Smooth muscle cell (in vitro differentiated cells): ENCODE measurements around the gene DIABLO. TPM values are rescaled to one million over a fixed set of nuclear protein-coding genes. Genes with fewer than 3 reads are reported as not detected.

ENCODE experiments used
- DNase-seq: peaks from one replicate; lab custom pipeline; 2025; ENCODE audit not compliant: unreplicated experiment; lab: John Stamatoyannopoulos, UW
- H2AFZ ChIP-seq: fragments of 200-600 bp; sonication (generic); 2 replicates; pipeline ENCODE4 v1.6.0; 2016; ENCODE audit warnings: antibody characterized with exemption, low read depth, mild to moderate bottlenecking
- H3F3A ChIP-seq: fragments of 200-600 bp; sonication (generic); 2 replicates; pipeline ENCODE4 v1.6.0; 2017; ENCODE audit warnings: antibody characterized with exemption, low read depth
- H3K27ac ChIP-seq: fragments of 200-600 bp; sonication (generic); 2 replicates; pipeline ENCODE4 v1.5.1; 2016; ENCODE audit warnings: low read depth, mild to moderate bottlenecking
- H3K27me3 ChIP-seq: fragments of 200-600 bp; sonication (generic); 2 replicates; pipeline ENCODE4 v1.6.1; 2016; ENCODE audit warnings: low read depth, mild to moderate bottlenecking
- H3K36me3 ChIP-seq: fragments of 200-600 bp; sonication (generic); 2 replicates; pipeline ENCODE4 v1.5.1; 2016; ENCODE audit warnings: low read depth
- H3K4me1 ChIP-seq: fragments of 200-600 bp; sonication (generic); 2 replicates; pipeline ENCODE4 v1.5.1; 2016; ENCODE audit warnings: low read depth
- H3K4me2 ChIP-seq: fragments of 200-600 bp; sonication (generic); 2 replicates; pipeline ENCODE4 v1.6.0; 2016; ENCODE audit warnings: mild to moderate bottlenecking
- H3K4me3 ChIP-seq: fragments of 200-600 bp; sonication (generic); 2 replicates; pipeline ENCODE4 v1.5.1; 2016; ENCODE audit warnings: mild to moderate bottlenecking
- H3K79me2 ChIP-seq: fragments of 200-600 bp; sonication (generic); 2 replicates; pipeline ENCODE4 v1.6.0; 2016; ENCODE audit warnings: low read depth, mild to moderate bottlenecking
- H3K9ac ChIP-seq: fragments of 200-600 bp; sonication (generic); 2 replicates; pipeline ENCODE4 v1.6.0; 2016; ENCODE audit warnings: low read depth
- H3K9me3 ChIP-seq: fragments of 200-600 bp; sonication (generic); replicated peaks from 2 replicates; pipeline ENCODE4 v1.5.1; 2016; ENCODE audit warnings: low read depth
- H4K20me1 ChIP-seq: fragments of 200-600 bp; sonication (generic); 2 replicates; pipeline ENCODE4 v1.6.0; 2016; ENCODE audit warnings: low read depth
- WGBS: methylation state at CpG from one replicate; pipeline ENCODE4 v1.1.7; 2016; ENCODE audit warnings: low lambda C conversion rate; 5-methylcytosine and 5-hydroxymethylcytosine counted together
- polyA plus RNA-seq: library from polyadenylated mRNA; unstranded; fragments of >200 nt; fragmentation: Nextera tagmentation; extraction: Ambion mirVana; gene quantifications from 2 replicates; pipeline ENCODE4 v1.2.1, GENCODE V29; 2016
- total RNA-seq: library from RNA; depleted of rRNA; stranded (reverse); fragments of >200 nt; gene quantifications from 2 replicates; pipeline ENCODE4 v1.2.3, GENCODE V29; 2014
- TF ChIP-seq, protein P1 (sequence below): fragments of 200-600 bp; sonication (generic); IDR thresholded peaks from 2 replicates; pipeline ENCODE4 v1.5.1; 2017; ENCODE audit warnings: borderline replicate concordance, mild to moderate bottlenecking, antibody characterized with exemption; ENCODE audit not compliant: insufficient read depth, poor library complexity, severe bottlenecking

DIABLO gene
- total and polyA plus RNA-seq, 2 experiments from 2014 or later: 68.8 to 76.2 TPM

DNA sequence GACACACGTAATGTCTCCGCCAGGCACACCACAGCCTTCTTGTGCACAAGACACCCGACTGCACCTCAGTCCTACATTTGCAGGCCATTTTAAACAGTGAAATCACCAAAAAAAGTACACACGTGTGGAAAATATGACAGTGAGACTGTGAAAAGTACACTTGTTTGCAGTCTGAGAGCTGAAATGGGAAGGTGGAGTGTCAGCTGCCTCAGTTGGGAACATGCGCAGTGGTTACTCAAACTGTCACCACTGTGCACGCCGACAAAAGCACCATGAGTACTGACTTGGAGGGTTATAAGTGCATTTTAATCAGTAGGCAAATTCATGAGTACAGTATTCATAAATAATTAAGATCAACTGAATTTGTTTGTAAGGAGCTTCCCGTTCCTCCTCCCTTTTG lies 24.7 kb upstream of the DIABLO start:
- Histone ChIP-seq H3K9ac (no peak overlapping the region), H3K4me2 (no peak overlapping the region), H3K79me2 (no peaks in the 10 kb centered on the region), H3F3A (no peaks in the 10 kb centered on the region), H3K27me3 (no peaks in the 10 kb centered on the region), H3K4me1 (no peaks in the 10 kb centered on the region), H3K36me3 (no peaks in the 10 kb centered on the region), H2AFZ (no peak overlapping the region), H3K27ac (no peak overlapping the region), H4K20me1 (peaks cover 4% of the 10 kb centered on the region), H3K4me3 (no peak overlapping the region), H3K9me3 (no peaks in the 10 kb centered on the region)
- 98% methylated on average over 8 of the region's 8 CpGs for WGBS
- no peak for DNase-seq
- TF ChIP-seq, protein P1, sequence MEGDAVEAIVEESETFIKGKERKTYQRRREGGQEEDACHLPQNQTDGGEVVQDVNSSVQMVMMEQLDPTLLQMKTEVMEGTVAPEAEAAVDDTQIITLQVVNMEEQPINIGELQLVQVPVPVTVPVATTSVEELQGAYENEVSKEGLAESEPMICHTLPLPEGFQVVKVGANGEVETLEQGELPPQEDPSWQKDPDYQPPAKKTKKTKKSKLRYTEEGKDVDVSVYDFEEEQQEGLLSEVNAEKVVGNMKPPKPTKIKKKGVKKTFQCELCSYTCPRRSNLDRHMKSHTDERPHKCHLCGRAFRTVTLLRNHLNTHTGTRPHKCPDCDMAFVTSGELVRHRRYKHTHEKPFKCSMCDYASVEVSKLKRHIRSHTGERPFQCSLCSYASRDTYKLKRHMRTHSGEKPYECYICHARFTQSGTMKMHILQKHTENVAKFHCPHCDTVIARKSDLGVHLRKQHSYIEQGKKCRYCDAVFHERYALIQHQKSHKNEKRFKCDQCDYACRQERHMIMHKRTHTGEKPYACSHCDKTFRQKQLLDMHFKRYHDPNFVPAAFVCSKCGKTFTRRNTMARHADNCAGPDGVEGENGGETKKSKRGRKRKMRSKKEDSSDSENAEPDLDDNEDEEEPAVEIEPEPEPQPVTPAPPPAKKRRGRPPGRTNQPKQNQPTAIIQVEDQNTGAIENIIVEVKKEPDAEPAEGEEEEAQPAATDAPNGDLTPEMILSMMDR: no peak

DNA sequence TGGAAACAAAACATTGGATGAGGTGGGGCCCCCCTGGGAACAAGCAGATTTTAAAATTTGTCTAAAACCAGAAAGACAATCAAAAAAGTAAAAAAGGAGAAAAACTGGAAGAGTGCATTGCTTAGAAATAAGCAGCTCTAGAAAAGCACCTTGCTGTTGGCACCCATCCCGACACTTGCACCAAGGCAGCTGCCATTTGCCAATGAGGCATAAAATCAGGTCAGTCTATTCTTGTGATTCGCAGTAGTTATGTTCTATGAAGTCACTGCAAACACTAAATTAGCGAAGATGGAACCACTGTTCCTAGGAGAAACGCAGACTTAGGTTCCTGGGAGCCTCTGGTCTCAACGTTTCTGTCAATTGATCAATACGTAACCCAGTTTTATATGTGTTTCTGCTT lies 24.2 kb upstream of the DIABLO start:
- H3K36me3 ChIP-seq: no peaks in the 10 kb centered on the region
- no peaks in the 10 kb centered on the region for H3K4me1 ChIP-seq
- no peak for DNase-seq
- H3K9me3 ChIP-seq: peaks cover under 1% of the 10 kb centered on the region
- TF ChIP-seq, protein P1: no peak
- whole genome bisulfite sequencing: 98% methylated on average over 6 of the region's 6 CpGs
- H3K79me2 ChIP-seq: no peaks in the 10 kb centered on the region
- no peak overlapping the region for H3K4me3 ChIP-seq
- peaks cover 4% of the 10 kb centered on the region for H4K20me1 ChIP-seq
- H3F3A ChIP-seq: no peaks in the 10 kb centered on the region
- no peak overlapping the region for H2AFZ ChIP-seq
- no peak overlapping the region for H3K4me2 ChIP-seq
- H3K27me3 ChIP-seq: no peaks in the 10 kb centered on the region
- H3K27ac ChIP-seq: no peak overlapping the region
- no peak overlapping the region for H3K9ac ChIP-seq

DNA sequence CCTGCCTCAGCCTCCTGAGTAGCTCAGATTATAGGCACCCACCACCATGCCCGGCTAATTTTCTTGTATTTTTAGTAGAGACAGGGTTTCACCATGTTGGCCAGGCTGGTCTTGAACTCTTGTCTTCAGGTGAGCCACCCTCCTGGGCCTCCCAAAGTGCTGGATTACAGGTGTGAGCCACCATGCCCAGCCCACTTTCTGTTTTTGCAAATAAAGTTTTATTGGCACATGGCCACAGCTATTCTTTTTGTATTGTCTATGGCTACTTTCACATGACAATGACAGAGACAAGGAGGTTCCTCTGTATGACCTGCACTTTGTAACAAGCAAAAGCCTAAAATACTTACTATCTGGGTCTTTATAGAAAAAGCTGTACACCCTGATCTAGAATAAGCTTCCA lies 19.7 kb upstream of the DIABLO start:
- TF ChIP-seq, protein P1: no peak
- Histone ChIP-seq H3K4me1 (no peaks in the 10 kb centered on the region), H3K79me2 (no peaks in the 10 kb centered on the region), H3K4me2 (no peak overlapping the region), H2AFZ (no peak overlapping the region), H3K9me3 (peaks cover 3% of the 10 kb centered on the region), H3K4me3 (no peak overlapping the region), H3K36me3 (no peaks in the 10 kb centered on the region), H3K27ac (no peak overlapping the region), H3F3A (no peaks in the 10 kb centered on the region), H3K27me3 (no peaks in the 10 kb centered on the region), H3K9ac (no peak overlapping the region), H4K20me1 (no peaks in the 10 kb centered on the region)
- 94% methylated on average over 1 of the region's 1 CpG for WGBS
- DNase-seq: no peak

DNA sequence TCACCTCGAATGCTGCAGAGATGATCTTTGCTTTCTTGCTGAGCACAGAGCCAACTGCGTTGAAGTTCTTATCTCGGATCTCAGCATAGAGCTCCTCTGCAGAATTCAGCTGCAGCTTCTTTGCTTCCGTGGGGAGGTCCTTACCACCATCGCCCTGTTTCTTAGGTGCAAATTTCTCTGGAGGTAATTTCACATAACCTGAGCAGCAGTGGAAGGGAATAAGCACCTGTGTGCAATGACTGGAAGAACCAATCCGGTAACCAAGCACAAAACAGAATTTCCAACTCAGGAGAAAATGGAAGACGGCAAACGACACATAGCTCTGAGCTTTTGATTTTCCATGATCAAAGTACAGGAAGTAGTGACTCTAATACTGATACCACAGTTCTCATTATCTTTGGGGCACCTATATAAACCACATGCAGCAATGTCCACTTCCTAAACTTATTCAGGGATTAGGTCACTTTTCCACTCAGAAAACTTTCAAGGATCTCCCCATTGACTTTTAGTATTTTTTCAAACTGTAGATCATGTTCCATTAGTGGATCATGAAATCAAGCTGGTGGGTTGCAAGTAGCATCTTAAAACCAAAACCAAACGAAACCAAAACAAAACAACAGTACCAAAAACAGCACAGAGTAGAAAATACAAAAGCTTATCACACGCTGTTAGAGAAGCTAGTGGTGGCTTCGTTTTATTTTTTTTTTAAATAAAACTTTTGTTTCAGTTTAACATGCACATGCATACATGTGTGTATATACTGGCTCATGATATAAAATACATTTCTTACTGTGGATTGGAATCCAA lies 18.9 kb upstream of the DIABLO start:
- H3K9ac ChIP-seq: no peak overlapping the region
- DNase-seq: no peak
- H3K36me3 ChIP-seq: no peaks in the 10 kb centered on the region
- no peaks in the 10 kb centered on the region for H3K79me2 ChIP-seq
- WGBS: 96% methylated on average over 11 of the region's 11 CpGs
- no peak overlapping the region for H2AFZ ChIP-seq
- no peaks in the 10 kb centered on the region for H3K4me1 ChIP-seq
- H3K4me2 ChIP-seq: no peak overlapping the region
- H4K20me1 ChIP-seq: no peaks in the 10 kb centered on the region
- H3F3A ChIP-seq: no peaks in the 10 kb centered on the region
- H3K9me3 ChIP-seq: peaks cover 3% of the 10 kb centered on the region
- H3K27ac ChIP-seq: no peak overlapping the region
- TF ChIP-seq, protein P1: no peak
- H3K27me3 ChIP-seq: no peaks in the 10 kb centered on the region
- no peak overlapping the region for H3K4me3 ChIP-seq
